ENCODE data around the gene DLG5. TPM values are rescaled to one million over a fixed set of nuclear protein-coding genes. Genes with fewer than 3 reads are reported as not detected.
A peak's percentile ranks its signal among the peaks of the same experiment; 100 is the strongest.

The DLG5 gene
- total RNA-seq, 1 donor from 2014 or later = 22.2 TPM

- DNase-seq (ENCODE audit: low spot score) = no peak
- H3K4me2 ChIP-seq = no peak overlapping the region
Measured at GRCh38 chr10:77840636-77841035, 85.9 kb downstream of the DLG5 start.

GRCh38 chr10:77837925-77838595 is 88.5 kb downstream of the DLG5 start:
- peaks cover 10% of the 10 kb centered on the region for H3F3A ChIP-seq (ENCODE audit: low read depth)
- H2AFZ ChIP-seq (replicated peaks) = no peak overlapping the region
- H3K4me2 ChIP-seq = no peak overlapping the region
- no peak for DNase-seq (ENCODE audit: low spot score)
- Mint-ChIP-seq H3K4me1 (peaks cover 28% of the 10 kb centered on the region), H3K4me3 (peak overlapping the region; percentile 43), H3K36me3 (peaks cover 20% of the 10 kb centered on the region), H3K27ac (peak overlapping the region; percentile 98), H3K9me3 (no peaks in the 10 kb centered on the region), H3K27me3 (ENCODE audit: insufficient read depth, low read depth) (peaks cover 6% of the 10 kb centered on the region)
- no peaks in the 10 kb centered on the region for H3K36me3 ChIP-seq
- TF ChIP-seq CTCF (IDR thresholded peaks at IDR 0.05) (no peak), EZH2 (IDR thresholded peaks at IDR 0.05) (no peak), EZH2phosphoT487 (IDR thresholded peaks at IDR 0.05) (no peak)
- H3K9me3 ChIP-seq (ENCODE audit: low read depth) = no peaks in the 10 kb centered on the region
- H3K79me2 ChIP-seq (ENCODE audit: low read depth) = no peaks in the 10 kb centered on the region
- peak overlapping the region; percentile 64 for H3K27ac ChIP-seq
- H3K27me3 ChIP-seq = no peaks in the 10 kb centered on the region
- H3K9ac ChIP-seq = no peak overlapping the region
- no peak overlapping the region for H3K4me3 ChIP-seq
- peaks cover 4% of the 10 kb centered on the region for H4K20me1 ChIP-seq (ENCODE audit: low read depth)
- H3K4me1 ChIP-seq = peaks cover 12% of the 10 kb centered on the region

More at GRCh38 chr10:77840636-77841035, 85.9 kb downstream of the DLG5 start:
- H3K4me3 ChIP-seq = no peak overlapping the region
- peaks cover 4% of the 10 kb centered on the region for H4K20me1 ChIP-seq (ENCODE audit: low read depth)
- H3K36me3 ChIP-seq = no peaks in the 10 kb centered on the region
- H3K4me1 ChIP-seq = peaks cover 12% of the 10 kb centered on the region
- Mint-ChIP-seq H3K9me3 (no peaks in the 10 kb centered on the region), H3K4me3 (no peak overlapping the region), H3K27me3 (ENCODE audit: insufficient read depth, low read depth) (peaks cover 3% of the 10 kb centered on the region), H3K4me1 (peaks cover 33% of the 10 kb centered on the region), H3K27ac (no peak overlapping the region), H3K36me3 (peaks cover 16% of the 10 kb centered on the region)
- no peaks in the 10 kb centered on the region for H3K27me3 ChIP-seq
- peaks cover 10% of the 10 kb centered on the region for H3F3A ChIP-seq (ENCODE audit: low read depth)
- H3K9me3 ChIP-seq (ENCODE audit: low read depth) = no peaks in the 10 kb centered on the region
- TF ChIP-seq CTCF (IDR thresholded peaks at IDR 0.05) (no peak), EZH2phosphoT487 (IDR thresholded peaks at IDR 0.05) (no peak), EZH2 (IDR thresholded peaks at IDR 0.05) (no peak)
- H3K79me2 ChIP-seq (ENCODE audit: low read depth) = no peaks in the 10 kb centered on the region
- H3K9ac ChIP-seq = no peak overlapping the region
- no peak overlapping the region for H2AFZ ChIP-seq (replicated peaks)
- no peak overlapping the region for H3K27ac ChIP-seq

GRCh38 chr10:77837248-77837924 is 89.2 kb downstream of the DLG5 start:
- Histone ChIP-seq H3K79me2 (ENCODE audit: low read depth) (no peaks in the 10 kb centered on the region), H3F3A (ENCODE audit: low read depth) (peaks cover 10% of the 10 kb centered on the region), H3K4me3 (no peak overlapping the region), H3K27me3 (no peaks in the 10 kb centered on the region), H3K4me1 (peaks cover 12% of the 10 kb centered on the region), H3K27ac (peak overlapping the region; percentile 64), H3K9me3 (ENCODE audit: low read depth) (no peaks in the 10 kb centered on the region), H3K36me3 (no peaks in the 10 kb centered on the region), H3K4me2 (peak overlapping the region; percentile 45), H4K20me1 (ENCODE audit: low read depth) (peaks cover 4% of the 10 kb centered on the region), H2AFZ (replicated peaks) (no peak overlapping the region), H3K9ac (no peak overlapping the region)
- DNase-seq (ENCODE audit: low spot score) = peak; percentile 92
- H3K27ac Mint-ChIP-seq = peak overlapping the region; percentile 57
- TF ChIP-seq CTCF (IDR thresholded peaks at IDR 0.05) (peak; percentile 60), EZH2phosphoT487 (IDR thresholded peaks at IDR 0.05) (no peak)
- H3K27me3 Mint-ChIP-seq (ENCODE audit: insufficient read depth, low read depth) = peaks cover 6% of the 10 kb centered on the region
- H3K4me3 Mint-ChIP-seq = no peak overlapping the region
- peaks cover 28% of the 10 kb centered on the region for H3K4me1 Mint-ChIP-seq
- no peaks in the 10 kb centered on the region for H3K9me3 Mint-ChIP-seq
- peaks cover 18% of the 10 kb centered on the region for H3K36me3 Mint-ChIP-seq
